Ishikawa (cell line): ENCODE results near the gene ABCA8.

ENCODE experiments used
- CEBPB ChIP-seq: IDR thresholded peaks from 2 replicates; pipeline ENCODE4 v1.6.1; 2012
- CREB1 ChIP-seq: IDR thresholded peaks from 2 replicates; pipeline ENCODE4 v1.6.1; 2012; ENCODE audit warnings: low read depth
- EGR1 ChIP-seq: IDR thresholded peaks from 2 replicates; pipeline ENCODE4 v1.6.1; 2012
- EP300 ChIP-seq: IDR thresholded peaks from 2 replicates; pipeline ENCODE4 v1.6.1; 2012; ENCODE audit warnings: borderline replicate concordance
- FOXM1 ChIP-seq: IDR thresholded peaks from 2 replicates; pipeline ENCODE4 v1.6.1; 2012; ENCODE audit warnings: low read depth, borderline replicate concordance
- MAX ChIP-seq: IDR thresholded peaks from 2 replicates; pipeline ENCODE4 v1.6.1; 2012
- NFIC ChIP-seq: IDR thresholded peaks from 2 replicates; pipeline ENCODE4 v1.6.1; 2012
- RAD21 ChIP-seq: IDR thresholded peaks from 2 replicates; pipeline ENCODE4 v1.6.1; 2012; ENCODE audit warnings: low read depth
- REST ChIP-seq: IDR thresholded peaks from 2 replicates; pipeline ENCODE4 v1.6.1; 2012; ENCODE audit warnings: low read depth, mild to moderate bottlenecking
- TAF1 ChIP-seq: IDR thresholded peaks from 2 replicates; pipeline ENCODE4 v1.6.1; 2012; ENCODE audit warnings: low read depth, mild to moderate bottlenecking
- TCF12 ChIP-seq: IDR thresholded peaks from 2 replicates; pipeline ENCODE4 v1.6.1; 2012; ENCODE audit warnings: low read depth
- TEAD4 ChIP-seq: IDR thresholded peaks from 2 replicates; pipeline ENCODE4 v1.6.1; 2012
- USF1 ChIP-seq: IDR thresholded peaks from 2 replicates; pipeline ENCODE4 v1.6.1; 2012
- YY1 ChIP-seq: IDR thresholded peaks from 2 replicates; pipeline ENCODE4 v1.6.1; 2012; ENCODE audit warnings: low read depth
- ZBTB7A ChIP-seq: IDR thresholded peaks from 2 replicates; pipeline ENCODE4 v1.6.1; 2012; ENCODE audit warnings: low read depth

Gene ABCA8

GRCh38 chr17:68972119-68972704, 17.0 kb upstream of the ABCA8 start:
- TF ChIP-seq MAX (no peak), TEAD4 (no peak), TCF12 (no peak), RAD21 (peak; percentile 48), EP300 (no peak), FOXM1 (no peak), YY1 (no peak)

- TF ChIP-seq TCF12 (no peak), FOXM1 (no peak), TAF1 (no peak), YY1 (no peak)
Measured at GRCh38 chr17:68969101-68969500, 13.9 kb upstream of the ABCA8 start.

- TF ChIP-seq EP300, result no peak
- TF ChIP-seq MAX, result no peak
- TF ChIP-seq TCF12, result no peak
- no peak for TF ChIP-seq TAF1
- TF ChIP-seq RAD21, result no peak
- TF ChIP-seq YY1, result no peak
- TF ChIP-seq CREB1, result no peak
Measured at GRCh38 chr17:68963958-68964357, 8.8 kb upstream of the ABCA8 start.

- TF ChIP-seq TCF12, result no peak
- TF ChIP-seq NFIC, result no peak
- no peak for TF ChIP-seq MAX
- TF ChIP-seq TEAD4, result no peak
- no peak for TF ChIP-seq TAF1
- TF ChIP-seq EP300, result no peak
- no peak for TF ChIP-seq FOXM1
- TF ChIP-seq CREB1, result no peak
- no peak for TF ChIP-seq ZBTB7A
- no peak for TF ChIP-seq REST
- no peak for TF ChIP-seq CEBPB
Measured at GRCh38 chr17:68961214-68961882, 6.2 kb upstream of the ABCA8 start.

GRCh38 chr17:68957944-68958343, 2.8 kb upstream of the ABCA8 start:
- TF ChIP-seq REST, result no peak
- TF ChIP-seq CREB1, result no peak
- no peak for TF ChIP-seq ZBTB7A
- TF ChIP-seq TCF12, result no peak
- no peak for TF ChIP-seq TAF1
- TF ChIP-seq USF1, result no peak
- no peak for TF ChIP-seq CEBPB
- TF ChIP-seq RAD21, result no peak
- TF ChIP-seq FOXM1, result no peak
- TF ChIP-seq NFIC, result no peak
- TF ChIP-seq EGR1, result no peak
- TF ChIP-seq EP300, result no peak
- TF ChIP-seq YY1, result no peak
- TF ChIP-seq MAX, result no peak
- TF ChIP-seq TEAD4, result no peak
